ENCODE measurements around the gene CEPT1.
A peak's percentile ranks its signal among the peaks of the same experiment; 100 is the strongest.

Gene CEPT1

DNA sequence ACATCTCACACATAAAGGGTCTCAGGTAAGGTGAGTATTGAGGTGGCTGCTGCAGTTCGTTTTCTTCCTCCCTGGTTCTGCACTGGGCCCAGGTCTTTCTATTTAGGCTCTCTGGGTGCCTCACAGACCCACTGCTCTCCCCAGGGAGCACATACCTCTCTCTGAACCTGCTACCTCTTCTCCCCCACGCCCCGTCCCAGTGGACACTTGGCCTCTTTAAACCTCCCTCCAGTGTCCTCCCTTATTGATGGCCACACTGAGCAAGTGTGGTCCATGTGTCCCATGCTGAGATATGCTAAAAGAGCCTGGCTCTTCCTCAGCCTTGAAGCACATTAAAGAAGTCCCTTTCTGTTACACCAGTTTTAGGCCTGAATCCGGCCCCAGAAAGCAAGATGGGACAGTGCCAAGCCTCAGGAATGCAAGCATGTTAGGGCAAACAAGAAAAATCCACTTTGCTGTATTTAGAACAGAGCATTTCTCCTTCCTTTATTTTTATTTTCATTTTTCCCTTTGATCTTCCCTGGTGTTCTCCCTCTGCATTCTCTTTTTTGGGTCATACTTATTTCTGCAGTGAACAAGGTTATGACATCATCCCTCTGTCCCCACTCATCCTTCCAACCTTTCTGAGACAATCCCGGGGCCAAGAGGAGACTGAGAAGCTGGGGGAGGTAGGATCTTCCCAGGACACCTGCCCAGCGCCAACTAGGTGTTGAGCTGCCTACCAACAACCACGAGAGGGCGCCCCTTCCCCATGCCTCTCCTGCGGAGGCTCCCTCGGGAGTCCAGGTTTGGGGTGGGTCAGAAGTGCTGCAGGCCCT is 82.5 kb downstream of the CEPT1 start:
- no peak for DNase-seq (ENCODE audit: insufficient read length, low spot score)
- TF ChIP-seq, protein P1, sequence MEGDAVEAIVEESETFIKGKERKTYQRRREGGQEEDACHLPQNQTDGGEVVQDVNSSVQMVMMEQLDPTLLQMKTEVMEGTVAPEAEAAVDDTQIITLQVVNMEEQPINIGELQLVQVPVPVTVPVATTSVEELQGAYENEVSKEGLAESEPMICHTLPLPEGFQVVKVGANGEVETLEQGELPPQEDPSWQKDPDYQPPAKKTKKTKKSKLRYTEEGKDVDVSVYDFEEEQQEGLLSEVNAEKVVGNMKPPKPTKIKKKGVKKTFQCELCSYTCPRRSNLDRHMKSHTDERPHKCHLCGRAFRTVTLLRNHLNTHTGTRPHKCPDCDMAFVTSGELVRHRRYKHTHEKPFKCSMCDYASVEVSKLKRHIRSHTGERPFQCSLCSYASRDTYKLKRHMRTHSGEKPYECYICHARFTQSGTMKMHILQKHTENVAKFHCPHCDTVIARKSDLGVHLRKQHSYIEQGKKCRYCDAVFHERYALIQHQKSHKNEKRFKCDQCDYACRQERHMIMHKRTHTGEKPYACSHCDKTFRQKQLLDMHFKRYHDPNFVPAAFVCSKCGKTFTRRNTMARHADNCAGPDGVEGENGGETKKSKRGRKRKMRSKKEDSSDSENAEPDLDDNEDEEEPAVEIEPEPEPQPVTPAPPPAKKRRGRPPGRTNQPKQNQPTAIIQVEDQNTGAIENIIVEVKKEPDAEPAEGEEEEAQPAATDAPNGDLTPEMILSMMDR (IDR thresholded peaks at IDR 0.05; ENCODE audit: insufficient read depth, missing control alignments), result peak; percentile 84
- no peak for FAIRE-seq

GRCh38 chr1:111223126-111223685 is 83.2 kb downstream of the CEPT1 start:
- DNase-seq (ENCODE audit: insufficient read length, low spot score) (no peak), FAIRE-seq (no peak)
- TF ChIP-seq, protein P1 (IDR thresholded peaks at IDR 0.05; ENCODE audit: insufficient read depth, missing control alignments), result no peak

GRCh38 chr1:111225091-111225490 is 85.1 kb downstream of the CEPT1 start:
- no peak for FAIRE-seq
- TF ChIP-seq, protein P1 (IDR thresholded peaks at IDR 0.05; ENCODE audit: insufficient read depth, missing control alignments), result no peak
- DNase-seq (ENCODE audit: insufficient read length, low spot score), result no peak

GRCh38 chr1:111225717-111226400 is 85.8 kb downstream of the CEPT1 start:
- FAIRE-seq, result no peak
- no peak for DNase-seq (ENCODE audit: insufficient read length, low spot score)
- TF ChIP-seq, protein P1 (IDR thresholded peaks at IDR 0.05; ENCODE audit: insufficient read depth, missing control alignments), result no peak

DNA sequence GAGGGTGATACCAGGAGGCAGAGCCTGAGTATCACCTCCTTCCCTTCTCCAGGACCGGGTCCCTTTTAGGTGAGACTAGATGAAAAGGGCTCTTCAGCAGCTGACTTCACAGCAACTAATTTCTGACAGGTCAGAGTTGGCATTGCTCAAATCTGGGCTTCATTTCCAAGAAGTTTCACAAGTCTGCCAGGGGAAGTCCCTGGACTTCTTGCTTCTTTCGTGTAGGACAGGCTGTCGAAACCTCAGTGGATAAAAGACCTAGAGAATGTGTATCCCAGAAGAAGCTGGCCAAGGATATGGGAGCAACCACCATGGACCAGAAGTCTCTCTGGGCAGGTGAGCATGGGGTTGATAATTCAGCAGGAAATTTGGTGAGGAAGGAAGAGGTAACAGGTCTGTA is 87.4 kb downstream of the CEPT1 start, which contains the start of gene CHI3L2:
CHI3L2 (plus strand) TSS at position 280 of the 400 bp plus-strand sequence; CDS start at position 297, 17 bp downstream.
- FAIRE-seq (no peak), DNase-seq (ENCODE audit: insufficient read length, low spot score) (no peak)
- TF ChIP-seq, protein P1 (IDR thresholded peaks at IDR 0.05; ENCODE audit: insufficient read depth, missing control alignments), result no peak

DNA sequence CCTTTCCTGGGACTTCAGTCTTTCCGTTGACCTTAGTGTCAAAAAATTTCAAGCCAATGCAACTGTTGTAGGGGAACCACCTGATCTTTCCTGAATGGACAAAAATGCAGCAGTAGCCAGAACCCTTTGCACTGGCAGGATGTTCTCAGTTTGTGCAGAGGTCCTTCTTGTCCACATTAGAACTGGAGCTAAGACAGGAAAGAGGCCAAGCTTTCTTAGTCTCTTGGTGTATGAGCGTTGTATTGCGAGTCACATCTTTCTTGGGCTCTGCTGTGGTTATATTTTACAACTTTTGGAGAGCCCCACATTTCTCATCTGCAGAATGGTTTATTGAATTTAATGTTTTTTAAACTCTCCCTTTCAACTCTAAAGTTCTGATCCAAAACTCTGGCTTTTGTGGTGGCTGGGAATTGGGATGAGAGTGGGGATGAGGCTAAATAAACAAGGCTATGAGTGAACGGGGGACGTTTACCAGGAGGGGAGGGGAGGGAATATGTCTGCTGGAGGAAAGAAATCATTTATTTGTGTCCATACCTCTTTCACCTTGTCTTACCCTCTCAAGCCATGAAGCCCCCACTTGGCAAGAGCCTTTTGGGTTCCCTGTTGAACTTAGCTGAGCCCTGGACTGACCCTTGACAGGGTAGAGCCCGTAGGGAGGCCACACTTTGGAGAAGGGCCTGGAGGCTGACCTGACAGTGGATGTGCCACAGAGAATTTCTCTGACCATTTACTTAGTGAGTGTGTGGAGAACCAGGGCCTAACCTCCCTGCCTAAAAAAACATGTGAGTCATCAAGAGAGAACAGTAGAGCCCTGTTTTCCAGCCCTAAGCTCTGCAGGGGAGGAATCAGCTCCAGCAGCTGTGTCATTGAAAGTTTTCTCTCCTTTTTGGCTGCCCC is 88.1 kb downstream of the CEPT1 start:
- TF ChIP-seq, protein P1 (IDR thresholded peaks at IDR 0.05; ENCODE audit: insufficient read depth, missing control alignments), result no peak
- DNase-seq (ENCODE audit: insufficient read length, low spot score), result no peak
- FAIRE-seq, result no peak
